Measurements from ENCODE around the gene HSPA1A. TPM values are rescaled to one million over a fixed set of nuclear protein-coding genes. Genes with fewer than 3 reads are reported as not detected.
A peak's percentile ranks its signal among the peaks of the same experiment; 100 is the strongest.
"Not testable (repeated sequence)": the region's sequence is repeated elsewhere in the genome, so short reads cannot be mapped to it uniquely, and the experiment has no call there.

HSPA1A gene
- polyA plus RNA-seq, 12 donors = 47.4 to 110 (median 62.3) TPM; not detected in 1

DNA sequence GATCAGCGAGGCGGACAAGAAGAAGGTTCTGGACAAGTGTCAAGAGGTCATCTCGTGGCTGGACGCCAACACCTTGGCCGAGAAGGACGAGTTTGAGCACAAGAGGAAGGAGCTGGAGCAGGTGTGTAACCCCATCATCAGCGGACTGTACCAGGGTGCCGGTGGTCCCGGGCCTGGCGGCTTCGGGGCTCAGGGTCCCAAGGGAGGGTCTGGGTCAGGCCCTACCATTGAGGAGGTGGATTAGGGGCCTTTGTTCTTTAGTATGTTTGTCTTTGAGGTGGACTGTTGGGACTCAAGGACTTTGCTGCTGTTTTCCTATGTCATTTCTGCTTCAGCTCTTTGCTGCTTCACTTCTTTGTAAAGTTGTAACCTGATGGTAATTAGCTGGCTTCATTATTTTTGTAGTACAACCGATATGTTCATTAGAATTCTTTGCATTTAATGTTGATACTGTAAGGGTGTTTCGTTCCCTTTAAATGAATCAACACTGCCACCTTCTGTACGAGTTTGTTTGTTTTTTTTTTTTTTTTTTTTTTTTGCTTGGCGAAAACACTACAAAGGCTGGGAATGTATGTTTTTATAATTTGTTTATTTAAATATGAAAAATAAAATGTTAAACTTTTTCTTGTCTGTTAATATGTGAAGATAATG, 14.4 kb downstream of the HSPA1A start:
- peak; percentile 60 for DNase-seq

DNA sequence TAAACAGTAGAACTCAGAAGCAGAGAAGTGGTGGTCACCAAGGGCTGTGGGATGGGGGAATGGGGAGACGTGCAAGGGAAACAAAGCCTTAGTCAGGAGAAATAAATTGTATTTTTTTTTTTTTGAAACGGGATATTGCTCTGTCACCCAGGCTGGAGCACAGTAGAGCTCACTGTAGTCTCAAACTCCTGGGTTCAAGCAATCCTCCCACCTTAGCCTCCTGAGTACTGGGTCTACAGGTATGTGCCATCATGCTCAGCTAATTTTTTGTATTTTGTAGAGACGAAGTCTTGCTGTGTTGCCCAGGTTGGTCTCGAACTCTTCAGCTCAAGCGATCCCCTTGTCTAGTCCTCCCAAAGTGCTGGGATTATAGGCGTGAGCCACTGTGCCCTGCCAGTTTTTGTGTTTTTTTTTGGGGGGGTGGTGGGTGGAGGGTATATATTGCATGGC, 15.6 kb downstream of the HSPA1A start:
- no peak for DNase-seq

DNA sequence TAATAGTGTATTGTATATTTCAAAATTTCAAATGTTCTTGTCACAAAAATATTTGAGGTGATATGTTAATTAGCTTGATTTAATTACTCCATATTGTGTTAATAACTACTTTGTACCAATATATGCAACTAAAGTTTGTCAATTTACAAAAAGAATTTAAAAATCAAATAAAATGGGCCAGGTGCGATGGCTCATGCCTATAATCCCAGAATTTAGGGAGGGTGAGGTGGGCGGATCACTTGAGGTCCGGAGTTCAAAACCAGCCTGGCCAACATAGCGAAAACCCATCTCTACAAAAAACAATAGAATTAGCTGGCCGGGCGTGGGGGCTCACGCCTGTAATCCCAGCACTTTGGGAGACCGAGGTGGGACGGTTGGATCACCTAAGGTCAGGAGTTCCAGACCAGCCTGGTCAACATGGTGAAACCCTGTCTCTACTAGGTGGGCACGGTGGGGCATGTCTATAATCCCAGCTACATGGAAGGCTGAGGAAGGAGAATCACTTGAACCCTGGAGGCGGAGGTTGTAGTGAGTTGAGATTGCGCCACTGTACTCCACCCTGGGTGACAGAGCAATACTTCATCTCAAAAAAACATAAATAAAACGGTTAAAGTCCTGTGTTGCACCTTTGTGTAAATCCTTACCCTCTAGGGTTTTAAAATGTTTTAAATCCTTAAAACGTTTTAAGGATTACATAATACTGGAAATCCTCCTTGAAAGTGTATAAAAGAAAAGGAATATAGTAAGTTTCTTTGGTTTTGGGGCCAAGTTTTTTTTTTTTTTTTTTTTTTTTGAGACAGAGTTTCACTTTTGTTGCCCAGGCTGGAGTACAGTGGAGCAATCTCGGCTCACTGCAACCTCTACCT, 16.2 kb downstream of the HSPA1A start:
- DNase-seq = no peak

DNA sequence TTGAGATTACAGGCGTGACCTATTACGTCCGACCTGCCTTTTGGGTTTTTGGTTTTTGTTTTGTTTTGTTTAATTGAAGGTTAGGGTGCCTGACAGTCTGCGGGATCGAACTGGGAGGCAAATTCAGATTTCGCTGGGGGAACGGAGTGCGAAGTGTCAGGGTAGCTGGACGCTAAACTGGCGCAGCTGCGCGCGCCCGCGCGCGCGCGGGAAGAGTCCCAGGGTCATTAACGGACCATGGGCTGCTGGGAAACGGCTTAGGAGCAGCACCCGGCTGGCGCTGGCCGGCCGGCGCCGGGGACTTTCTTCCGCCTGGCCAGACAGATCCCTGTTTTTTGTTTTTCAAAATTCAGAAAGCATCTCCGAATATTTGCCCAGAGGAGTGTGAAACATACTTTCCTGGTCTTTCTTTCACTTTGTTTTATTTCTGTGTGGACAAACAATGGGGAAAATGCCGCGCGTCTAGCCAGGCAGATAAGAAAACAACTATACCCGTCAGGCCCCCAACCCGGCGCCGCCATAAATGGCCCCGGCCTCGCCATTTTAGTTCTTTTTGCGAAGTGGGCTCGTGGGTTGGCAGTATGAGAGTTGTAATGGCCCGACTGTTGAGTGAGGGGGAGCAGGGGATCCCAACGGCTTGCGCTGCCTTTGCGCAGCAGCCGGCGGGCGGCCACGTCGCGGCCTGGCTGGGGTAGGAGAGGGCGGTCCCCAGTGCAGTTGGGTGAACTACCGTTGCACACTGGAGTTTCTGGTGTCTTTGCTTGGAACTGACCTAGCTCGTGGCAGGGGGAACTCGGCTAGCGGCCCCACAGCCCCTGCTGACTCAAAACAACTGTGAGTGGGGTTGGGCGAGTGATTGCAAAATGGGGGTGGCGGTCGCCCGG, 19.3 kb downstream of the HSPA1A start:
- DNase-seq = peak; percentile 93

DNA sequence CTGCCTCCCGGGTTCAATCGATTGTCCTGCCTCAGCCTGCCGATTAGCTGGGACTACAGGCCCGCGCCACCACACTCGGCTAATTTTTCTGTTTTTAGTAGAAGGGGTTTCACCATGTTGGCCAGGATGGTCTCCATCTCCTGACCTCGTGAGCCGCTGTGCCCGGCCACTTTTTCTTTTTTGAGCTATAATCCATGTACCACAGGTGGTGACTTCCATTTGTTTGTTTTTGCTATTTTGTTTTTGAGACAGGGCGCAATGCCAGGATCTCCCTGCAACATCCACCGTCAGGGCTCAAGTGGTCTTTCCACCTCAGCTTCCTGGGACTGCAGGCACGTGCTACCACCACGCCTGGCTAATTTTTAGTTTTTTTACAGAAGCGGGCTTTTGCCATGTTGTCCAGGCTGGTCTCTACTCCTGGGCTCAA, 20.7 kb downstream of the HSPA1A start:
- no peak for DNase-seq

- DNase-seq = no peak
Measured at GRCh38 chr6:31836474-31837368, 21.4 kb downstream of the HSPA1A start.

DNA sequence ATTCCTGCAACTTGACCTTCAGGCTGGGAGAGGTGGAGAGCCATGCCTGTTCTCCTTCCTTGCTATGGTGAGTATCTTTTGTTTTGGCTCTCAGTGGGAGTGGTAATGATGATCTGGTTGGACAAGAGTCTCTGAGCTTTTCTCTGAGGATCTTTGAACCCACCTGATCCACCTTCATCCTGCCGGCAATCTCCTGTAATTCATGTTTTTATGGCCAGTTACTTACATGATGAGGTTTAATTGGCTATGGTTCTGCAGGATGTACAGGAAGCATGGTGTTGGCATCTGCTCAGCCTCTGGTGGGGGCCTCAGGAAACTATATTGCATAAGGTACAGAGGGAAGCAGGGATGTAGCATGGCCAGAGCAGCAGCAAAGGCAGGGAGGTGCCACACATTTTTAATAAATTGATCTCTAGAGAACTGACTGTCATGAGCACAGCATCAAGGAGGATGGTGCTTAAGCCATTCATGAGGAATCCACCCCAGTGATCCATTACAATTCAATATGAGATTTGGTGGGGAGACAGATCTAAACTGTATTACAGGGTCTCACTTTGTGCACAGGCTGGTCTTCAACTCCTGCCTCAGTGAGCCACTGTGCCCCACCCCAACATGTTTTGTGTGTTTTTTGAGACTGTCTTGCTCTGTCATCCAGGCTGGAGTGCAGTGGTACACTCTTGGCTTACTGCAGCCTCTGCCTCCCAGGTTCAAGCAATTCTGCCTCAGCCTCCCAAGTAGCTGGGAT, 22.2 kb downstream of the HSPA1A start:
- DNase-seq = no peak

DNA sequence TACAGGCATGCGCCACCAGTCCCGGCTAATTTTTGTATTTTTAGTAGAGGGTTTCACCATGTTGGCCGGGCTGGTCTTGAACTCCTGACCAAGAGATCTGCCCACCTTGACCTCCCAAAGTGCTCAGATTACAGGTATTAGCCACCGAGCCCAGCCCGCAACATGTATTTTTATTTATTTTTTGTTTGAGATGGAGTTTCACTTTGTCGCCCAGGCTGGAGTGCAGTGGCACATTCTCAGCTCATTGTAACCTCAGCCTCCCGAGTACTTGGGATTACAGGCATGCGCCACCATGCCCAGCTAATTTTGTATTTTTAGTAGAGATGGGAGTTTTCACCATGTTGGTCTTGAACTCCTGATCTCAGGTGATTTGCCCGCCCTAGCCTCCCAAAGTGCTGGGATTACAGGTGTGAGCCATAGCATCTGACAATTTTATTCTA, 22.8 kb downstream of the HSPA1A start:
- DNase-seq = not testable (repeated sequence)

DNA sequence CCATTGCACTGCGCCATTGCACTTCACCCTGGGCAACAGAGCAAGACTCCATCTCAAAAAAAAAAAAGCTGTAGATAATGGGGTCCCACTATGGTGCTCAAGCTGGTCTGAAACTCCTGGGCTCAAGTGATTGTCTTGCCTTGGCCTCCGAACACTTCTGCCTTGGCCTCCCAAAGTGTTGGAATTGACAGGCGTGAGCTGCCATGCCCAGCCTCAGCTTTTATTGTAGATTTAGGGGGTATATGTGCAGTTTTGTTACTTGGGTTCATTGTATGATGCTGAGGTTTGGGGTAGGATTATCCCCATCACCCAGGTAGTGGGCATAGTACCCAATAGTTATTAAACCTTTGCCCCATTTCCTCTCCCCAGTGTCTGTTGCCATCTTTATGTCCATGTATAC, 23.6 kb downstream of the HSPA1A start:
- DNase-seq = no peak

- DNase-seq = not testable (repeated sequence)
Measured at GRCh38 chr6:31839779-31840126, 24.4 kb downstream of the HSPA1A start.

DNA sequence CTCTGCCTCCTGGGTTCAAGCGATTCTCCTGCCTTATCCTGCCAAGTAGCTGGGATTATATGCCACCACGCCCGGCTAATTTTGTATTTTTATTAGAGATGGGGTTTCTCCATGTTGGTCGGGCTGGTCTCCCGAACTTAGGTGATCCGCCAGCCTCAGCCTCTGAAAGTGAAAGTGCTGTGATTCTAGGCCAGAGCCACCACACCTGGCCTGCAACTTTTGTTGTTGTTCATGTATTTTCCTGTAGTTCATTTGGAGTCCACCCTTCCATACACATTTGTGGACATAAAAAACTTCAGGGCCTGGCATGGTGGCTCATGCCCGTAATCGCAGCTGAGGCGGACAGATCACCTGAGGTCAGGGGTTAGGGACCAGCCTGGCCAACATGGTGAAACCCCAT, 26.7 kb downstream of the HSPA1A start:
- no peak for DNase-seq

DNA sequence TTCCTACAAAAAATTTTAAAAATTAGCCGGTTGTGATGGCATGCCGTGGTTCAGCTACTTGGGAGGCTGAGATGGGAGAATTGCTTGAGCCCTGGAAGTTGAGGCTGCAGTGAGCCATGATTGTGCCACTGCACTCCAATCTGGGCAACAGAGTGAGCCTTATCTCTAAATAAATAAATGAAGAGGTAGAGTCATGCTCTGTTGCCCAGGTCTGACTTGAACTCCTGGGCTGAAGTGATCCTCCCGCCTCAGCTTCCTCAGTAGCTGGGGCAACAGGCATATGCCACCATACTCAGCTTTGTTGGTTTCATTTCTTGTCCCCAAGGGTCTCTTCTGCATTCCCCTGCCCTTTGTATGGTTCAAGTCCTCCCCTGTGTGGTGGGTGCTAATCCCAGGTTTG, 29.2 kb downstream of the HSPA1A start:
- DNase-seq = no peak

GRCh38 chr6:31847276-31847978, 32.1 kb downstream of the HSPA1A start:
- DNase-seq = no peak

- DNase-seq = no peak
Measured at GRCh38 chr6:31850765-31851484, 35.6 kb downstream of the HSPA1A start.

GRCh38 chr6:31851485-31851832, 36.1 kb downstream of the HSPA1A start:
- DNase-seq = no peak

DNA sequence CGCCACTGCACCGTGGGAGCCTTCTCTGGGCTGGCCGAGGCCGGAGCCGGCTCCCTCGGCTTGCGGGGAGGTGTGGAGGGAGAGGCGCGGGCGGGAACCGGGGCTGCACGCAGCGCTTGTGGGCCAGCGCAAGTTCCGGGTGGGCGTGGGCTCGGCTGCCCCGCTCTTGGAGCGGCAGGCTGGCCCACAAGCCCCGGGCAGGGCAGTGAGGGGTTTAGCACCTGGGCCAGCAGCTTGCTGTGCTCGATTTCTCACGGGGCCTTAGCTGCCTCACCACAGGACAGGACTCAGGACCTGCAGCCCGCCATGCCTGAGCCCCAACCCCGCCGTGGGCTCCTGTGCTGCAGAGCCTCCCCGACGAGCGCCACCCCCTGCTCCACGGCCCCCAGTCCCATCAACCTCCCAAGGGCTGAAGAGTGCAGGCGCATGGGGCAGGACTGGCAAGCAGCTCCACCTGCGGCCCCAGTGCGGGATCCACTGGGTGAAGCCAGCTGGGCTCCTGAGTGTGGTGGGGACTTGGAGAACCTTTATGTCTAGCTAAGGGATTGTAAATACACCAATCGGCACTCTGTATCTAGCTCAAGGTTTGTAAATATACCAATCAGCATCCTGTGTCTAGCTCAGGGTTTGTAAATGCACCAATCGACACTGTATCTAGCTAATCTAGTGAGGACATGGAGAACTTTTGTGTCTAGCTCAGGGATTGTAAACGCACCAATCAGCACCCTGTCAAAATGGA, 36.8 kb downstream of the HSPA1A start:
- DNase-seq = not testable (repeated sequence)

DNA sequence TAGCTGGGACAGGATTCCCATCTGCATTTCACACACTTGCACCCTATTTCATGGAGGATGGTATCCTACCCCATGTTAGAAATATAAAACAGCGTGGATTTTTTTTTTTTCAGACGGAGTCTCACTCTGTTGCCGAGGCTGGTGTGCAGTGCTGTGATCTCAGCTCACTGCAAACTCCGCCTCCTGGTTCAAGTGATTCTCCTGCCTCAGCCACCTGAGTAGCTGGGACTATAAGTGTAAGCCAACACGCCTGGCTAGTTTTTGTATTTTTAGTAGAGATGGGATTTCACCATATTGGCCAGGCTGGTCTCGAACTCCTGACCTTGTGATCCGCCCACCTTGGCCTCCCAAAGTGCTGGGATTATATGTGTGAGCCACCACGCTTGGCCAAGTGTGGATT, 42.4 kb downstream of the HSPA1A start:
- DNase-seq = not testable (repeated sequence)

DNA sequence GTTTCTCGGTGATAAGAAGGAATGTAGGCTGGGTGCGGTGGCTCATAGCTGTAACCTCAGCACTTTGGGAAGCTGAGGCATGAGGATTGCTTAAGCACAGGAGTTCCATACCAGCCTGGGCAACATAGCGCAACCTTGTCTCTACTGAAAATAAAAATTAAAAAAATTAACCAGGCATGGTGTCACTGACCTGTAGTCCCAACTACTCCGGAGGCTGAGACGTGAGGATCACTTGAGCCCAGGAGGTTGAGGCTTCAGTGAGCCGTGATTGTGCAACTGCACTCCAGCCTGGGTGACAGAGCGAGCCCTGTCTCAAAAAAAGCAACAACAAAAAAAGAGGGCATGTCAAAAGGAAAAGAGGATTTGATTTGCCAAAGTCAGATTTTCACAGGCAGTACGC, 43.4 kb downstream of the HSPA1A start:
- DNase-seq = no peak
